Measurements from ENCODE around the gene IFRD2.
"Not testable (repeated sequence)": the region's sequence is repeated elsewhere in the genome, so short reads cannot be mapped to it uniquely, and the experiment has no call there.

Gene IFRD2

GRCh38 chr3:50320853-50321335 lies 28.7 kb upstream of the IFRD2 start:
- Histone ChIP-seq H3K9me3 (ENCODE audit: low read length) (peaks cover 2% of the 10 kb centered on the region), H3K4me3 (ENCODE audit: low read length) (peak overlapping the region; percentile 74), H3K36me3 (ENCODE audit: insufficient read depth, low read length) (peaks cover 44% of the 10 kb centered on the region), H3K4me1 (ENCODE audit: insufficient read depth, low read length) (peaks cover 30% of the 10 kb centered on the region), H2AFZ (ENCODE audit: low read depth, low read length) (peak overlapping the region; percentile 36), H3K27me3 (ENCODE audit: insufficient read depth, low read length) (no peaks in the 10 kb centered on the region)

- peaks cover 30% of the 10 kb centered on the region for H3K4me1 ChIP-seq (ENCODE audit: insufficient read depth, low read length)
- peaks cover 2% of the 10 kb centered on the region for H3K9me3 ChIP-seq (ENCODE audit: low read length)
- no peak overlapping the region for H2AFZ ChIP-seq (ENCODE audit: low read depth, low read length)
- peak overlapping the region; percentile 74 for H3K4me3 ChIP-seq (ENCODE audit: low read length)
- peaks cover 37% of the 10 kb centered on the region for H3K36me3 ChIP-seq (ENCODE audit: insufficient read depth, low read length)
- no peaks in the 10 kb centered on the region for H3K27me3 ChIP-seq (ENCODE audit: insufficient read depth, low read length)
These were observed 27.8 kb upstream of the IFRD2 start for GRCh38 chr3:50319894-50320625.

- Histone ChIP-seq H3K4me3 (ENCODE audit: low read length) (no peak overlapping the region), H3K36me3 (ENCODE audit: insufficient read depth, low read length) (peaks cover 38% of the 10 kb centered on the region), H2AFZ (ENCODE audit: low read depth, low read length) (no peak overlapping the region), H3K9me3 (ENCODE audit: low read length) (peaks cover 2% of the 10 kb centered on the region), H3K27me3 (ENCODE audit: insufficient read depth, low read length) (no peaks in the 10 kb centered on the region), H3K4me1 (ENCODE audit: insufficient read depth, low read length) (peaks cover 26% of the 10 kb centered on the region)
These were observed 27.1 kb upstream of the IFRD2 start for GRCh38 chr3:50319181-50319893.

DNA sequence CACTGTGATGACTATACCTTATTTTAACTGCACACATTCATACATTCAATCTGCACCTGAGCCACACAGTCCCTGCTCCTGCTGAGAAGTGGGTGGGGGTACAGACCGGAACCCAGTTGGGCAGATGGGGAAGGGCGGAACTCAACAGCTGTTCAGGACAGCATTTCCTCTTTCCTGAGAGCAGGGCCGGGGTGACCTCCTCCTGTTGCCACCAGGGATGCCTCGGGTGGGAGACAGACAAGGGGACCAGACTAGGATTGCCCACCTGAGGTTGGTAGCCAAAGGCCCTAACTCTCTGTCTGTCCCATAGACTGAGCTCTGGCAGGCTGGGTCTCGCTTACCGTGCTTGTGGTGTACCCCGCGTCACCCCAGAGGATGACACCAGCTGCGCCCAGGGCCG lies 26.4 kb upstream of the IFRD2 start:
- H3K4me3 ChIP-seq (ENCODE audit: low read length) = no peak overlapping the region

GRCh38 chr3:50318163-50318562 lies 25.9 kb upstream of the IFRD2 start:
- peaks cover 25% of the 10 kb centered on the region for H3K4me1 ChIP-seq (ENCODE audit: insufficient read depth, low read length)
- peaks cover 43% of the 10 kb centered on the region for H3K36me3 ChIP-seq (ENCODE audit: insufficient read depth, low read length)
- H2AFZ ChIP-seq (ENCODE audit: low read depth, low read length) = no peak overlapping the region
- peaks cover 2% of the 10 kb centered on the region for H3K9me3 ChIP-seq (ENCODE audit: low read length)
- H3K4me3 ChIP-seq (ENCODE audit: low read length) = no peak overlapping the region
- H3K27me3 ChIP-seq (ENCODE audit: insufficient read depth, low read length) = no peaks in the 10 kb centered on the region

More for the DNA sequence above, 26.4 kb upstream of the IFRD2 start:
- no peak overlapping the region for H2AFZ ChIP-seq (ENCODE audit: low read depth, low read length)
- no peaks in the 10 kb centered on the region for H3K27me3 ChIP-seq (ENCODE audit: insufficient read depth, low read length)
- peaks cover 25% of the 10 kb centered on the region for H3K4me1 ChIP-seq (ENCODE audit: insufficient read depth, low read length)
- peaks cover 42% of the 10 kb centered on the region for H3K36me3 ChIP-seq (ENCODE audit: insufficient read depth, low read length)
- H3K9me3 ChIP-seq (ENCODE audit: low read length) = peaks cover 2% of the 10 kb centered on the region

GRCh38 chr3:50317300-50317699 lies 25.1 kb upstream of the IFRD2 start:
- Histone ChIP-seq H3K4me1 (ENCODE audit: insufficient read depth, low read length) (peaks cover 25% of the 10 kb centered on the region), H3K36me3 (ENCODE audit: insufficient read depth, low read length) (peaks cover 44% of the 10 kb centered on the region), H2AFZ (ENCODE audit: low read depth, low read length) (no peak overlapping the region), H3K27me3 (ENCODE audit: insufficient read depth, low read length) (no peaks in the 10 kb centered on the region), H3K4me3 (ENCODE audit: low read length) (no peak overlapping the region), H3K9me3 (ENCODE audit: low read length) (peaks cover 2% of the 10 kb centered on the region)

DNA sequence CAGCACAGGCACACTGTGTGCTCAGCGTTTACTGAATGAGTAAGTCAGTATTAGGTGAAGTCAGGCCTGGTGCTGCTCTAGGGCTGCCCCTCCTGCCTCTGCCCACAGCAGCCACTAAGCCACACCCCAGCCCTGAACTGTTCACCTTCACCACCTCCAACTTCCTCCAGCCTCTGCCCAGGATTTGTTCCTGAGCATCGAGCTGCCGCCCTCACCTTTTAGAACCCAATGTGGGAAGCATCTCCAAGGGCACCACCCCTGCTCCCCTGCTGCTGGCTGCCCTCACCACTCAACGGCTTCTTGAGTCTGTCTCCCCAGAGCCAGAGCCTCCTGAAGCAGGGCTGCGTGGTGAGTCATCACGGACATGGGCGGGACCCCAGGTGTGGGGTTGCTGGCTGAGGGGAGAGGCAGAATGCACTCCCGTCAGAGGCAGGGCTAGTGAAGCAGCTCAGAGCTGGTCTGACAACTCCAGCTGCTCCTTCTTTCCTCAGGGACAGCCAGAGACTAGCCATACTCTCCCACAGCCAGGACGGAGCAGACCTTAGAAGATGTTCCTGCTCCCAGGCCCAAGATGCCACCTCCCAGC lies 24.5 kb upstream of the IFRD2 start:
- peaks cover 2% of the 10 kb centered on the region for H3K9me3 ChIP-seq (ENCODE audit: low read length)
- peaks cover 20% of the 10 kb centered on the region for H3K4me1 ChIP-seq (ENCODE audit: insufficient read depth, low read length)
- H3K27me3 ChIP-seq (ENCODE audit: insufficient read depth, low read length) = no peaks in the 10 kb centered on the region
- H3K4me3 ChIP-seq (ENCODE audit: low read length) = no peak overlapping the region
- H2AFZ ChIP-seq (ENCODE audit: low read depth, low read length) = no peak overlapping the region
- H3K36me3 ChIP-seq (ENCODE audit: insufficient read depth, low read length) = peaks cover 44% of the 10 kb centered on the region

- peaks cover 41% of the 10 kb centered on the region for H3K36me3 ChIP-seq (ENCODE audit: insufficient read depth, low read length)
- peaks cover 2% of the 10 kb centered on the region for H3K9me3 ChIP-seq (ENCODE audit: low read length)
- H3K4me3 ChIP-seq (ENCODE audit: low read length) = no peak overlapping the region
- no peak overlapping the region for H2AFZ ChIP-seq (ENCODE audit: low read depth, low read length)
- no peaks in the 10 kb centered on the region for H3K27me3 ChIP-seq (ENCODE audit: insufficient read depth, low read length)
- peaks cover 10% of the 10 kb centered on the region for H3K4me1 ChIP-seq (ENCODE audit: insufficient read depth, low read length)
These were observed 22.6 kb upstream of the IFRD2 start for GRCh38 chr3:50314816-50315215.

GRCh38 chr3:50314342-50314741 lies 22.1 kb upstream of the IFRD2 start:
- H3K36me3 ChIP-seq (ENCODE audit: insufficient read depth, low read length) = peaks cover 39% of the 10 kb centered on the region
- no peak overlapping the region for H2AFZ ChIP-seq (ENCODE audit: low read depth, low read length)
- no peak overlapping the region for H3K4me3 ChIP-seq (ENCODE audit: low read length)
- no peaks in the 10 kb centered on the region for H3K27me3 ChIP-seq (ENCODE audit: insufficient read depth, low read length)
- peaks cover 5% of the 10 kb centered on the region for H3K4me1 ChIP-seq (ENCODE audit: insufficient read depth, low read length)
- peaks cover 6% of the 10 kb centered on the region for H3K9me3 ChIP-seq (ENCODE audit: low read length)

- H3K4me3 ChIP-seq (ENCODE audit: low read length); H2AFZ ChIP-seq (ENCODE audit: low read depth, low read length); H3K27me3 ChIP-seq (ENCODE audit: insufficient read depth, low read length); H3K4me1 ChIP-seq (ENCODE audit: insufficient read depth, low read length): not testable (repeated sequence)
- Histone ChIP-seq H3K36me3 (ENCODE audit: insufficient read depth, low read length) (peaks cover 19% of the 10 kb centered on the region), H3K9me3 (ENCODE audit: low read length) (peaks cover 10% of the 10 kb centered on the region)
These were observed 19.8 kb upstream of the IFRD2 start for GRCh38 chr3:50312041-50312440.

DNA sequence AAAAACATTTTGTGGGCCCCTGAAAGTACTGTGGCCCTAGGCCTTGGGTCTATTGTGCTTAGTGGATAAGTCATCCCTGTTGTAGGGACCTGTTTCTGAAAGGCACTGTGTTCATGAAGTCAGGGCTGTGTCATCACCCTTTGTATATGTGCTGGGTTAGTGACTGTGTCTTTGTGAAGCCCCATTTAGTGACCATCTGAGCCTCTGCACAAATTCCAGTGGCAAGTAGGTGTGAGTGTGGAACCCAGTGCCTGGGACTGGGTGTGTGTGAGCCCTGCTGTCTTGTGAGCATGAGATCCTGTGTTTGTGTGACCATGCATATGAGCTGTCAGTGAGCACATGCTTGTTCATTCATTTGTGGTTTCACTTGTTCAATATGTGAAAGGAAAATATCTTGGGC lies 12.4 kb upstream of the IFRD2 start:
- H3K36me3 ChIP-seq (ENCODE audit: insufficient read depth, low read length) = peaks cover under 1% of the 10 kb centered on the region
- no peak overlapping the region for H2AFZ ChIP-seq (ENCODE audit: low read depth, low read length)
- no peak overlapping the region for H3K4me3 ChIP-seq (ENCODE audit: low read length)
- peaks cover 6% of the 10 kb centered on the region for H3K9me3 ChIP-seq (ENCODE audit: low read length)
- peaks cover 12% of the 10 kb centered on the region for H3K4me1 ChIP-seq (ENCODE audit: insufficient read depth, low read length)
- H3K27me3 ChIP-seq (ENCODE audit: insufficient read depth, low read length) = no peaks in the 10 kb centered on the region

DNA sequence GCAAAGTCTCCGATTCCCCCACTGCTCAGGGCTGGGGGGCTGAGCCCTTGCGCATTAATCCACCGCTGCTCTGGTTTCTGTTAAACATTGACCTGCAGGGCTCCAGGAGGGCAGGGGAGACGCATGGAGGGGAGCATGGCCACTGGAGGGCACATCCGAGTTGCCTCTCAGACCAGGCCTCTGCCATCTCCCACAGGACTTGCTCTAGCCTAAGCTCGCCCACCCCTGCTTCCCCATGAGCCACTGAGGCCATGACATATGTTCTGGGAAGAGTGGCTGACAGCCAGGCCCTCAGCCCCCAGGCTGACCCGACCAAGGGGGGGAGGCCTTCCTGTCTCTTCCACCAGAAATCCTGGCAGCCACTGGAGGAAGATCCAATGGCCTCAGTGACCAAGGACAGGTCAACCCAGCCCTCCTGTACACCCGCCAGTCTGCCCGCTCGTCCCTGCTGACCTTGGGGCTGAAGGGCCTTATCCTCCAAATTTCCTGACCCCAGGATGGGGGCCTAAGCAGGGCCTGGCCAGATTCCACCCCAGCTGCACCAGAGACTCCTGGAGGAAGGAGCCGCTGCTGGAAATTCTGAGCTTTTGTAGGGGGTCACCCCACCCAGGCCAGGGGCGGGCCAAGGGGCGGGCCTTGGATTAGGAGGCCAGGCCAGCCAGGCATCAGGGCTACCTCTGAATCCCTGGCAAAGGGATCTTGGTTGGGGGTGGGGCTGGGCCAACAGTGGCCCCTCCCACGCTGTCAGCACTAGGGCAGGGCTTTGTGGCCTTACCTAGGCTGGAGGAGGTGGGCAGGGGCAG lies 11.0 kb upstream of the IFRD2 start, which contains the start of gene HYAL1:
TSS of gene HYAL1 (minus strand) at position 562 of the 803 bp plus-strand sequence. CDS start 618 bp downstream, outside the sequence.
- H2AFZ ChIP-seq (ENCODE audit: low read depth, low read length) = no peak within 1 kb of the TSS
- H3K9me3 ChIP-seq (ENCODE audit: low read length) = no peaks in the 10 kb centered on the region

More for the DNA sequence above, 11.0 kb upstream of the IFRD2 start, which contains the start of gene HYAL1:
- H3K27me3 ChIP-seq (ENCODE audit: insufficient read depth, low read length) = no peaks in the 10 kb centered on the region
- no peak within 1 kb of the TSS for H3K4me3 ChIP-seq (ENCODE audit: low read length)
- H3K4me1 ChIP-seq (ENCODE audit: insufficient read depth, low read length) = peaks cover 16% of the 10 kb centered on the region
- H3K36me3 ChIP-seq (ENCODE audit: insufficient read depth, low read length) = no peaks in the 10 kb centered on the region

All from neuron (in vitro differentiated cells).